Measurements from ENCODE around the gene MBP. TPM values are rescaled to one million over a fixed set of nuclear protein-coding genes. Genes with fewer than 3 reads are reported as not detected.
"Not testable (repeated sequence)": the region's sequence is repeated elsewhere in the genome, so short reads cannot be mapped to it uniquely, and the experiment has no call there.

Gene MBP
- polyA plus RNA-seq, 1 experiment: 5.3 TPM

- POLR2A ChIA-PET: no interaction called here
- H3K4me3 ChIP-seq (ENCODE audit: low read depth, low read length): no peak overlapping the region
- TF ChIP-seq, protein P1, sequence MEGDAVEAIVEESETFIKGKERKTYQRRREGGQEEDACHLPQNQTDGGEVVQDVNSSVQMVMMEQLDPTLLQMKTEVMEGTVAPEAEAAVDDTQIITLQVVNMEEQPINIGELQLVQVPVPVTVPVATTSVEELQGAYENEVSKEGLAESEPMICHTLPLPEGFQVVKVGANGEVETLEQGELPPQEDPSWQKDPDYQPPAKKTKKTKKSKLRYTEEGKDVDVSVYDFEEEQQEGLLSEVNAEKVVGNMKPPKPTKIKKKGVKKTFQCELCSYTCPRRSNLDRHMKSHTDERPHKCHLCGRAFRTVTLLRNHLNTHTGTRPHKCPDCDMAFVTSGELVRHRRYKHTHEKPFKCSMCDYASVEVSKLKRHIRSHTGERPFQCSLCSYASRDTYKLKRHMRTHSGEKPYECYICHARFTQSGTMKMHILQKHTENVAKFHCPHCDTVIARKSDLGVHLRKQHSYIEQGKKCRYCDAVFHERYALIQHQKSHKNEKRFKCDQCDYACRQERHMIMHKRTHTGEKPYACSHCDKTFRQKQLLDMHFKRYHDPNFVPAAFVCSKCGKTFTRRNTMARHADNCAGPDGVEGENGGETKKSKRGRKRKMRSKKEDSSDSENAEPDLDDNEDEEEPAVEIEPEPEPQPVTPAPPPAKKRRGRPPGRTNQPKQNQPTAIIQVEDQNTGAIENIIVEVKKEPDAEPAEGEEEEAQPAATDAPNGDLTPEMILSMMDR (IDR thresholded peaks at IDR 0.05; ENCODE audit: low read depth, low read length): no peak
- no peak for DNase-seq (ENCODE audit: low read depth, low spot score)
- H3K9me3 ChIP-seq (ENCODE audit: control insufficient read depth, insufficient read depth, low read length): no peaks in the 10 kb centered on the region
- H3K27me3 ChIP-seq (ENCODE audit: control insufficient read depth, insufficient read depth, low read length): no peaks in the 10 kb centered on the region
- CTCF ChIA-PET: interaction anchor here (0.9 kb wide), 1 partner anchor 15 kb away, joined by 3 read pairs; no protein-coding TSS in a partner anchor
- H3K27ac ChIP-seq (ENCODE audit: low read depth, low read length): no peak overlapping the region
Measured at GRCh38 chr18:76967721-76968472, 164.7 kb downstream of the MBP start.

DNA sequence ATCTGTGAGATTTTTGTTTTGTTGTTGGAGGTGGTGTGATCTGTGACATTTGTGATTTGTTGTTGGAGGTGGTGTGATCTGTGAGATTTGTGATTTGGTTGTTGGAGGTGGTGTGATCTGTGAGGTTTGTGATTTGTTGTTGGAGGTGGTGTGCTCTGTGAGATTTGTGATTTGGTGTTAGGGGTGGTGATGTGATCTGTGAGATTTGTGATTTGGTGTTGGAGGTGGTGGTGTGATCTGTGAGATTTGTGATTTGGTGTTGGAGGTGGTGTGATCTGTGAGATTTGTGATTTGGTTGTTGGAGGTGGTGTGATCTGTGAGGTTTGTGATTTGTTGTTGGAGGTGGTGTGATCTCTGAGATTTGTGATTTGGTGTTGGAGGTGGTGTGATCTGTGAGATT lies 165.3 kb downstream of the MBP start:
- CTCF ChIA-PET: interaction anchor here (0.9 kb wide), 1 partner anchor 16 kb away, joined by 3 read pairs; no protein-coding TSS in a partner anchor

GRCh38 chr18:76965555-76966151 lies 166.9 kb downstream of the MBP start:
- H3K9me3 ChIP-seq (ENCODE audit: control insufficient read depth, insufficient read depth, low read length); POLR2A ChIA-PET; DNase-seq (ENCODE audit: low read depth, low spot score); H3K27ac ChIP-seq (ENCODE audit: low read depth, low read length); H3K27me3 ChIP-seq (ENCODE audit: control insufficient read depth, insufficient read depth, low read length); H3K4me3 ChIP-seq (ENCODE audit: low read depth, low read length): not testable (repeated sequence)
- CTCF ChIA-PET: interaction anchor here (1.0 to 1.5 kb wide), 3 partner anchors 28 to 163 kb away, joined by 3 to 7 read pairs (median 3); no protein-coding TSS in a partner anchor

More for the DNA sequence above, 165.3 kb downstream of the MBP start:
- DNase-seq (ENCODE audit: low read depth, low spot score); H3K9me3 ChIP-seq (ENCODE audit: control insufficient read depth, insufficient read depth, low read length); H3K27me3 ChIP-seq (ENCODE audit: control insufficient read depth, insufficient read depth, low read length); H3K4me3 ChIP-seq (ENCODE audit: low read depth, low read length); H3K27ac ChIP-seq (ENCODE audit: low read depth, low read length); POLR2A ChIA-PET: not testable (repeated sequence)

DNA sequence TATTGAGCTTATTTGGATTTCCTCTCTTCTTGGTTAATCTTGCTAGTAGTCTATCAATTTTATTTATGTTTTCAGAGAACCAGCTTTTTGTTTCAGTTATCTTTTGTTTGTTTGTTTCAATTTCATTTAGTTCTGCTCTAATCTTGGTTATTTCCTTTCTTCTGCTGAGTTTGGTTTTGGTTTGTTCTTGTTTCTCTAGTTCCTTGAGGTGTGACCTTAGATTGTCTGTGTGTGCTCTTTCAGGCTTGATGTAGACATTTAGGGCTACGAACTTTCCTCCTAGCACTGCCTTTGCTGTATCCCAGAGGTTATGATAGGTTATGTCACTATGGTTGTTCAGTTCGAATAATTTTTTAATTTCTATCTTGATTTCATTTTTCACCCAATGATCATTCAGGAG lies 168.6 kb downstream of the MBP start:
- CTCF ChIA-PET: interaction anchor here (1.5 to 3.0 kb wide), 2 partner anchors 19 to 161 kb away, joined by 3 to 19 read pairs; no protein-coding TSS in a partner anchor
- POLR2A ChIA-PET: no interaction called here
- H3K27me3 ChIP-seq (ENCODE audit: control insufficient read depth, insufficient read depth, low read length): no peaks in the 10 kb centered on the region
- DNase-seq (ENCODE audit: low read depth, low spot score): no peak
- no peak overlapping the region for H3K4me3 ChIP-seq (ENCODE audit: low read depth, low read length)
- TF ChIP-seq, protein P1 (IDR thresholded peaks at IDR 0.05; ENCODE audit: low read depth, low read length): no peak
- H3K27ac ChIP-seq (ENCODE audit: low read depth, low read length): no peak overlapping the region
- no peaks in the 10 kb centered on the region; the same call in 1 of the 2 replicates for H3K9me3 ChIP-seq (ENCODE audit: control insufficient read depth, insufficient read depth, low read length)

DNA sequence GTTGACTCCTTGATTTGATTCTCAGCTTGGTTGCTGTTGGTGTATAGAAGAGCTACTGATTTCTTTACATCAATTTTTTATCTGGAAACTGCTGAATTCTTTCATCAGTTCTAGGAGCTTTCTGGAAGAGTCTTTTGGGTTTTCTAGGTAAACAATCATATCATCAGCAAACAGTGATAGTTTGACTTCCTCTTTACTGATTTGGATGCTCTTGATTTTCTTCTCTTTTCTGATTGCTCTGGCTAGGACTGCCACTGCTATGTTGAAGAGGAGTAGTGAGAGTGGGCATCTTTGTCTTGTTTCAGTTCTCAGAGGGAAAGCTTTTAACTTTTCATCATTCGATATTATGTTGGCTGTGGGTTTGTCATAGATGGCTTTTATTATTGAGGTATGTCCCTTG lies 169.7 kb downstream of the MBP start:
- DNase-seq (ENCODE audit: low read depth, low spot score): no peak
- H3K27me3 ChIP-seq (ENCODE audit: control insufficient read depth, insufficient read depth, low read length): no peaks in the 10 kb centered on the region
- H3K27ac ChIP-seq (ENCODE audit: low read depth, low read length): no peak overlapping the region
- no peak overlapping the region for H3K4me3 ChIP-seq (ENCODE audit: low read depth, low read length)
- POLR2A ChIA-PET: no interaction called here
- TF ChIP-seq, protein P1 (IDR thresholded peaks at IDR 0.05; ENCODE audit: low read depth, low read length): no peak
- H3K9me3 ChIP-seq (ENCODE audit: control insufficient read depth, insufficient read depth, low read length): no peaks in the 10 kb centered on the region; the same call in 1 of the 2 replicates
- CTCF ChIA-PET: interaction anchor here (0.6 to 3.0 kb wide), 3 partner anchors 20 to 113 kb away, joined by 3 to 19 read pairs (median 8); no protein-coding TSS in a partner anchor

Measured in AG04450 (cell line).